HepG2 (cell line): ENCODE data around the gene ZNF547. TPM values are rescaled to one million over a fixed set of nuclear protein-coding genes. Genes with fewer than 3 reads are reported as not detected.
A peak's percentile ranks its signal among the peaks of the same experiment; 100 is the strongest.

Experiments
- ARID4A ChIP-seq: sonication (generic); formaldehyde crosslinking; IDR thresholded peaks from 2 replicates; pipeline ENCODE4 v1.5.0; 2020; ENCODE audit warnings: mild to moderate bottlenecking, missing genetic modification reagents, borderline replicate concordance
- HNRNPUL1 ChIP-seq: fragments of 200-400 bp; formaldehyde crosslinking; IDR thresholded peaks from 2 replicates; pipeline ENCODE4 v1.6.1; 2017; ENCODE audit warnings: low read depth, mild to moderate bottlenecking, low read length, moderate library complexity
- MLLT10 ChIP-seq: sonication (generic); formaldehyde crosslinking; IDR thresholded peaks from 2 replicates; pipeline ENCODE4 v1.4.0; 2020; ENCODE audit warnings: missing genetic modification reagents
- MTERF4 ChIP-seq: sonication (generic); formaldehyde crosslinking; IDR thresholded peaks from 2 replicates; pipeline ENCODE4 v1.8.0; 2023; ENCODE audit warnings: mild to moderate bottlenecking, missing genetic modification reagents
- POLR2A ChIP-seq, 2 experiments: IDR thresholded peaks; 2 replicates each; pipeline ENCODE4 v1.6.1; 2011; ENCODE audit warnings: low read depth in 2 of 2, low read length in 2 of 2, mild to moderate bottlenecking in 1 of 2, moderate library complexity in 1 of 2; ENCODE audit not compliant: insufficient read depth in 1 of 2
- ZNF407 ChIP-seq: sonication (generic); formaldehyde crosslinking; IDR thresholded peaks from one replicate; pipeline ENCODE4 v1.5.1; 2020; ENCODE audit warnings: mild to moderate bottlenecking, missing genetic modification reagents; ENCODE audit errors: not compliant biosample characterization
- ZNF691 ChIP-seq: sonication (generic); formaldehyde crosslinking; IDR thresholded peaks from 2 replicates; pipeline ENCODE4 v1.4.0; 2020; ENCODE audit warnings: missing genetic modification reagents, low read depth, mild to moderate bottlenecking, borderline replicate concordance
- ZNF724P ChIP-seq: sonication (generic); formaldehyde crosslinking; IDR thresholded peaks from 2 replicates; pipeline ENCODE4 v1.8.0; 2022; ENCODE audit warnings: missing genetic modification reagents, borderline replicate concordance
- ZNF746 ChIP-seq: sonication (generic); formaldehyde crosslinking; IDR thresholded peaks from 2 replicates; pipeline ENCODE4 v1.8.0; 2022; ENCODE audit warnings: mild to moderate bottlenecking, missing genetic modification reagents
- ZNF878 ChIP-seq: sonication (generic); formaldehyde crosslinking; IDR thresholded peaks from 2 replicates; pipeline ENCODE4 v1.8.1; 2023; ENCODE audit warnings: mild to moderate bottlenecking, missing genetic modification reagents, moderate library complexity
- polyA plus RNA-seq, 8 experiments: library from polyadenylated mRNA; depleted of rRNA in 3 of 8; stranded (reverse) in 7 of 8; unstranded in 1 of 8; fragments of >200 nt; fragmentation: Illumina TruSeq in 4 of 8; extraction: Trizol in 4 of 8; gene quantifications; 2 replicates each; pipeline versions ENCODE4 v1.2.1 to v1.2.3, GENCODE V29; 2011 to 2016; ENCODE audit warnings: low read depth in 4 of 8, missing spikeins in 1 of 8, mixed read lengths in 1 of 8; ENCODE audit not compliant: insufficient read depth in 1 of 8
- total RNA-seq, 5 experiments: library from RNA; depleted of rRNA; stranded (reverse); fragments of >200 nt; fragmentation: Illumina TruSeq; extraction: Trizol; gene quantifications; 2 replicates each; pipeline ENCODE4 v1.2.3, GENCODE V29; 2016; ENCODE audit warnings: low read depth in 1 of 5

ZNF547 gene
- total and polyA plus RNA-seq, 2 of the 13 experiments (the other 11 are each of a cell fraction or from before 2014, with no cell fraction given), result 2.0 to 2.6 TPM

- 0 out of 2 replicates have a peak, but pooled peaks have one; percentile 20 for TF ChIP-seq ZNF691
- TF ChIP-seq ZNF724P (CRISPR knock-in tag), result no peak
- TF ChIP-seq MLLT10 (CRISPR knock-in tag), result no peak
- peak; percentile 76; the same call in 1 of the 2 replicates for TF ChIP-seq ARID4A
- TF ChIP-seq MTERF4 (CRISPR knock-in tag), result 0 out of 2 replicates have a peak, but pooled peaks have one; percentile 12
- TF ChIP-seq ZNF746 (CRISPR knock-in tag), result no peak
- TF ChIP-seq HNRNPUL1, result no peak
- TF ChIP-seq POLR2A (IDR thresholded peaks at IDR 0.05; ENCODE audit: insufficient read depth in 1 of 2, low read depth in 2 of 2, low read length in 2 of 2), result peak; percentile 48 to 53; a peak in 2 of 4 replicates
- peak; percentile 70 for TF ChIP-seq ZNF407 (CRISPR knock-in tag)
- no peak for TF ChIP-seq ZNF878 (CRISPR knock-in tag)
Measured at GRCh38 chr19:57350877-57351805, 12.2 kb upstream of the ZNF547 start, which contains the start of gene ZNF304 (continued).
